Body of pancreas (tissue), 4 donors: ENCODE data around the gene TRA2B. TPM values are rescaled to one million over a fixed set of nuclear protein-coding genes. Genes with fewer than 3 reads are reported as not detected.

Experiments used
- ATAC-seq: fragments of 150-250 bp; one replicate; pipeline ENCODE4 v1.9.1; 2016
- DNase-seq, 4 donors: peaks; one replicate each; pipeline ENCODE4 v3.0.0-alpha.2; 2019
- H3K27ac ChIP-seq, 4 donors: fragments of 200-600 bp; sonication (generic); 1 replicate in 3 of 4; 2 replicates in 1 of 4; pipeline versions ENCODE4 v1.5.1 to v1.6.1; 2016 to 2019; ENCODE audit warnings: mild to moderate bottlenecking in 1 of 4, mixed read lengths in 1 of 4, moderate library complexity in 1 of 4
- H3K27me3 ChIP-seq, 2 donors: fragments of 200-600 bp; sonication (generic); one replicate each; pipeline ENCODE4 v1.6.0; 2016; ENCODE audit warnings: mild to moderate bottlenecking in 1 of 2
- H3K36me3 ChIP-seq, 2 donors: fragments of 200-600 bp; sonication (generic); replicated peaks in 1 of 2; 2 replicates each; pipeline ENCODE4 v1.5.1; 2016; ENCODE audit warnings: low read depth in 2 of 2; ENCODE audit not compliant: insufficient read depth in 1 of 2
- H3K4me1 ChIP-seq: fragments of 200-600 bp; sonication (generic); one replicate; pipeline ENCODE4 v1.6.0; 2016
- H3K4me3 ChIP-seq, 2 donors: fragments of 200-600 bp; sonication (generic); 1 replicate in 1 of 2; 2 replicates in 1 of 2; pipeline ENCODE4 v1.5.1; 2016 to 2019
- H3K9me3 ChIP-seq, 3 donors: fragments of 200-600 bp; sonication (generic); 1 replicate in 2 of 3; 2 replicates in 1 of 3; pipeline ENCODE4 v1.5.1; 2016
- CTCF ChIP-seq, 7 experiments: fragments of 450-650 bp in 4 of 7; fragments of 200-600 bp in 3 of 7; sonication (generic) in 3 of 7; IDR thresholded peaks; one replicate each; pipeline ENCODE4 v1.5.1; 2016 to 2019; ENCODE audit warnings: antibody characterized with exemption in 7 of 7
- POLR2A ChIP-seq, 3 donors: fragments of 450-650 bp; IDR thresholded peaks; one replicate each; pipeline ENCODE4 v1.6.1; 2016; ENCODE audit warnings: antibody characterized with exemption in 3 of 3, mild to moderate bottlenecking in 2 of 3
- WGBS, 2 donors: methylation state at CpG; one replicate each; pipeline ENCODE4 v1.1.5; 2017; 5-methylcytosine and 5-hydroxymethylcytosine counted together
- intact Hi-C: fragments of 100-400 bp; cut with DNase I; formaldehyde crosslinking; loops from one replicate; pipeline ENCODE4 v1.15.1; 2023
- total RNA-seq, 2 donors: library from RNA; depleted of rRNA; stranded (reverse); fragments of >200 nt; gene quantifications; one replicate each; pipeline ENCODE4 v1.1.0, GENCODE V29; 2016

The TRA2B gene
- total RNA-seq, 2 donors from 2014 or later = 74.2 to 323 TPM

- ATAC-seq (peak; percentile 78), DNase-seq (peak; percentile 75 to 89 (median 80))
- H3K4me1 ChIP-seq = no peaks in the 10 kb centered on the region
- 35 to 39% methylated on average over 6 of the region's 6 CpGs for WGBS, 2 donors
- no peaks in the 10 kb centered on the region for H3K27me3 ChIP-seq
- H3K4me3 ChIP-seq = no peak overlapping the region
- intact Hi-C loops = no loop called here
- H3K36me3 ChIP-seq = no peaks in the 10 kb centered on the region
- no peaks in the 10 kb centered on the region for H3K9me3 ChIP-seq
- peak; percentile 63 to 86 (median 72) for TF ChIP-seq CTCF (IDR thresholded peaks at IDR 0.05)
- no peak for TF ChIP-seq POLR2A (IDR thresholded peaks at IDR 0.05)
- H3K27ac ChIP-seq = no peak overlapping the region
Observed at GRCh38 chr3:185976977-185977678, 39.3 kb upstream of the TRA2B start.

- TF ChIP-seq CTCF (IDR thresholded peaks at IDR 0.05) = no peak
- TF ChIP-seq POLR2A (IDR thresholded peaks at IDR 0.05) = no peak
- no peak for ATAC-seq
- Histone ChIP-seq H3K4me1 (no peaks in the 10 kb centered on the region), H3K27ac (no peak overlapping the region), H3K9me3 (no peaks in the 10 kb centered on the region), H3K4me3 (no peak overlapping the region), H3K36me3 (no peaks in the 10 kb centered on the region), H3K27me3 (no peaks in the 10 kb centered on the region)
- 78 to 83% methylated on average over 2 of the region's 2 CpGs for WGBS, 2 donors
- intact Hi-C loops = no loop called here
- no peak for DNase-seq
Observed at GRCh38 chr3:185976100-185976499, 38.3 kb upstream of the TRA2B start.

GRCh38 chr3:185971579-185971978, 33.8 kb upstream of the TRA2B start:
- 89 to 91% methylated on average over 18 of the region's 18 CpGs for WGBS, 2 donors
- H3K27me3 ChIP-seq = no peaks in the 10 kb centered on the region
- TF ChIP-seq CTCF (IDR thresholded peaks at IDR 0.05) (no peak), POLR2A (IDR thresholded peaks at IDR 0.05) (no peak)
- no peaks in the 10 kb centered on the region for H3K4me1 ChIP-seq
- ATAC-seq (no peak), DNase-seq (no peak)
- H3K9me3 ChIP-seq = no peaks in the 10 kb centered on the region
- no peaks in the 10 kb centered on the region for H3K36me3 ChIP-seq
- no peak overlapping the region for H3K27ac ChIP-seq
- intact Hi-C loops = no loop called here
- no peak overlapping the region for H3K4me3 ChIP-seq

- no peak for ATAC-seq
- Histone ChIP-seq H3K9me3 (no peaks in the 10 kb centered on the region), H3K4me1 (no peaks in the 10 kb centered on the region), H3K4me3 (no peak overlapping the region), H3K27ac (no peak overlapping the region), H3K27me3 (no peaks in the 10 kb centered on the region), H3K36me3 (no peaks in the 10 kb centered on the region)
- no peak for DNase-seq
- 61 to 71% methylated on average over 2 of the region's 2 CpGs for WGBS, 2 donors
- no peak for TF ChIP-seq CTCF (IDR thresholded peaks at IDR 0.05)
- no peak for TF ChIP-seq POLR2A (IDR thresholded peaks at IDR 0.05)
- intact Hi-C loops = no loop called here
Observed at GRCh38 chr3:185968168-185968567, 30.4 kb upstream of the TRA2B start.

GRCh38 chr3:185966655-185967054, 28.8 kb upstream of the TRA2B start:
- H3K27me3 ChIP-seq = no peaks in the 10 kb centered on the region
- H3K4me1 ChIP-seq = no peaks in the 10 kb centered on the region
- intact Hi-C loops = no loop called here
- no peaks in the 10 kb centered on the region for H3K9me3 ChIP-seq
- ATAC-seq (no peak), DNase-seq (no peak)
- TF ChIP-seq CTCF (IDR thresholded peaks at IDR 0.05) (no peak), POLR2A (IDR thresholded peaks at IDR 0.05) (no peak)
- no peak overlapping the region for H3K4me3 ChIP-seq
- no peaks in the 10 kb centered on the region for H3K36me3 ChIP-seq
- H3K27ac ChIP-seq = no peak overlapping the region
- WGBS, 2 donors = 65 to 76% methylated on average over 2 of the region's 2 CpGs
